ENCODE data around the gene ATP5F1D. TPM values are rescaled to one million over a fixed set of nuclear protein-coding genes. Genes with fewer than 3 reads are reported as not detected.
"Not testable (repeated sequence)": the region's sequence is repeated elsewhere in the genome, so short reads cannot be mapped to it uniquely, and the experiment has no call there.

The ATP5F1D gene
- 29.0 and 29.2 TPM in 2 replicates for total RNA-seq

- peak; percentile 82 for DNase-seq (ENCODE audit: low read depth)
Measured at GRCh38 chr19:1241417-1242095, at the start of gene ATP5F1D. TSS of gene ATP5F1D (plus strand) at chr19:1241751. CDS start at chr19:1241851, 100 bp downstream.

DNA sequence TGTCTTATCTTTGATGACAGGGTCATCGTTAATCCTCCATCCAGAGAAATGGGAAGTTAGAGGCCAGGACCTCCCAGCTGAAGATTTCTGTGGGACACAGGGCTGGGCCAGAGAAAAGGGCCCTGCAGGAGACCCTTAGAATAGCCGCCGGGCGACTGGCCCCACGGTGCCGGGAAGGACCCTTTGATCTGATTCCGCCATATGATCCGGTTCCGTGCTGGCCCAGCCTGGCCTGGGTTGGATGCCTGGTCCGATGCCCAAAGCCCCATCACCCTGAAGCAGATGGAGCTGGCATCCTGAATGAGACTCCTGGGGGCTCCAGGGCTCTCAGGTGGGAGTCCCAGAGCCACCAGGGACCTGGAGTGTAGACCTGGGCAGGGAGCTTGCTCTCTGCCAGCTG, 42.0 kb upstream of the ATP5F1D start:
- no peak for DNase-seq (ENCODE audit: low read depth)

DNA sequence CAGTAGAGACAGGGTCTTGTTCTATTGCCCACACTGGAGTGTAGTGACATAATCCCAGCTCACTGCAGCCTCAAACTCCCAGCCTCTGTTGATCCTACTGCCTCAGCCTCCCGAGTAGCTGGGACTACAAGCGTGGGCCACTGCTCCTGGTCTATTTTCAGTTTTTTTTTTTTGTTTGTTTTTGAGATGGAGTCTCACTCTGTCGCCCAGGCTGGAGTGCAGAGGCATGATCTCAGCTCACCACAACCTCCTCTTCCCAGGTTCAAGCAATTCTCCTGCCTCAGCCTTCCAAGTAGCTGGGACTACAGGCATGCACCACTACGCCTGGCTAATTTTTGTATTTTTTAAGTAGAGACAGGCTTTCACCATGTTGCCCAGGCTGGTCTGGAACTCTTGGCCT, 40.9 kb upstream of the ATP5F1D start:
- DNase-seq (ENCODE audit: low read depth): not testable (repeated sequence)

- peak; percentile 78 for DNase-seq (ENCODE audit: low read depth)
Measured at GRCh38 chr19:1205114-1206099, 36.1 kb upstream of the ATP5F1D start, which contains the start of gene STK11. TSS of gene STK11 (plus strand) at chr19:1205778. CDS start at chr19:1206914, 1,136 bp downstream.

- DNase-seq (ENCODE audit: low read depth): no peak
Measured at GRCh38 chr19:1206150-1206863, 35.2 kb upstream of the ATP5F1D start.

- DNase-seq (ENCODE audit: low read depth): no peak
Measured at GRCh38 chr19:1206864-1207450, 34.6 kb upstream of the ATP5F1D start.

- not testable (repeated sequence) for DNase-seq (ENCODE audit: low read depth)
Measured at GRCh38 chr19:1208830-1209229, 32.7 kb upstream of the ATP5F1D start.

GRCh38 chr19:1210227-1210538, 31.4 kb upstream of the ATP5F1D start:
- no peak for DNase-seq (ENCODE audit: low read depth)

DNA sequence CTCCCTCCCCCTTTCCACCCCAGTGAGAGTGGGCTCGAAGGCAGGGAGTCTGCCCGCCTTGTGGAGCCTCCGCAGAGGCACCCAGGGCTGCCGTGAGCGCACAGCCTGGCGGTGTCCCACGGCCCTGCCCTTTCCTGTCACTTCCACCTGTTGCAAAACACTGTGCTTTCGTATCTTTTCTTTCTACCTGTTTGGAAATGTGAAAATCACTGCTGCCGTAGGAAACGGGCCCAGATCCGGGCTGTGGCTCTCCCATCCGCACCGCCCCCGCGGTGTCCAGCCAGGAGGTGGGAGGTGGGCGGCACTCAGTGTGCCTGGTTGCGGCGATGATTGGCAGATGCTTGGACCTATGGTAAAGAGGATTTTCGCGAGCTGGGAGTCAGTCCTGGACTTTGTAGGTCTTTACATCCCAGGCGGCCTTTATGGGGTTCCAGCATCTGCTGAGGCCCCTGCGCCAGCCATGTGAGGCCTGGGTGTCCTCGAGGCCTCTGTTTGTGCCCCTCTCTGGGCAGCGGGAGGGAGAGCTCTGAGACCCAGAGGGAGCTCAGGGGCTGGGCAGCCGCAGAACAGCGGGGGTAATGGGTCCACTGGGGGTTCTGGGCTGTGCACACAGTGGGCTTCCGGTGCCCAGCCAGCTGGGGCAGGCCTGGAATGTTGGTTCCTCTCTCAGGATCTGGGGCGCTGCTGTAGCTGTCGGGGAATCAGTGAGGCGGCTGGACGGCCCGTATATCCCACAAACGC, 29.9 kb upstream of the ATP5F1D start:
- no peak for DNase-seq (ENCODE audit: low read depth)

DNA sequence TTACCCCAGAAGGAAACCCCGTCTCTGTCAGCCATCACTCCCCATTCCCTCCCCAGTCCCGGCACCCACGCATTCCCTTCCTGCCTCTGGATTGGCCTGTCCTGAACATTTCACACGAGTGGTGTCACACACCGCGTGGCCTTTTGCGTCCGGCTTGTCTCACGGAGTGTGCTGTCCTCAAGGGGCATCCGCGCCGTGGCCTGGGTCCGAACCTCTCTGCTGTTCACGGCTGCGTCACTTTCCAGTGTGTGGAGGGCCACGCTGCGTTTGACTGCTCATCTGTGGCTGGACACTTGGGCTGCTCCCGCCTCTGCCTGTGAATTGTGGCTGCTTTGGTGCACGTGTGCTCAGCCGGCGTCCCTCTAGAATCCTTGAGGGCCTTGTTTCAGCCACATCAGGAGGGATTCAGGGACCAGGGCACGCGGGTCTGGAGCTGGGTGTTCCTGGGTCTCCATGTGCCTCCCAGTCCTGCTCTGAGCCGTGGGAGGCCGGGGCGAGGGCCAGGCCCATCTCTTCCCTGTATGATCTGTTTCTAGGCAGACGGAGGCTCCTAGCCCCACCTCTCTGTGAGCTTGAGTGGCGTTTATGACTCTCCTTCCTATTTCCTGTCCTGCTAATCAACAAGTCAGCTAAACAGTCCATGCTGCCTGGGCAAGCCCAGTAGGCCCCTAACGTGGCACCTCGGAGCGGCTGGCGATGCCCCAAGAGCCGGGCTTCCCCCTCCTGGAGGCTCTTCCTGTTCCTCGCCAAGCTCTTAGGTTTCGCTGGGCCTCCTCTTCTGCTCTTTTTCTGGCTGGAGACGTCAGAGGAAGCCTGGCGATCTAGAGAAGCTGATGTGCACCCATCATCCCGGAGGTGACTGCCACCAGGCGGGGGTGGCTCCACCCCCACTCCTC, 27.9 kb upstream of the ATP5F1D start:
- peak; percentile 66 for DNase-seq (ENCODE audit: low read depth)

- no peak for DNase-seq (ENCODE audit: low read depth)
Measured at GRCh38 chr19:1214299-1214861, 27.2 kb upstream of the ATP5F1D start.

DNA sequence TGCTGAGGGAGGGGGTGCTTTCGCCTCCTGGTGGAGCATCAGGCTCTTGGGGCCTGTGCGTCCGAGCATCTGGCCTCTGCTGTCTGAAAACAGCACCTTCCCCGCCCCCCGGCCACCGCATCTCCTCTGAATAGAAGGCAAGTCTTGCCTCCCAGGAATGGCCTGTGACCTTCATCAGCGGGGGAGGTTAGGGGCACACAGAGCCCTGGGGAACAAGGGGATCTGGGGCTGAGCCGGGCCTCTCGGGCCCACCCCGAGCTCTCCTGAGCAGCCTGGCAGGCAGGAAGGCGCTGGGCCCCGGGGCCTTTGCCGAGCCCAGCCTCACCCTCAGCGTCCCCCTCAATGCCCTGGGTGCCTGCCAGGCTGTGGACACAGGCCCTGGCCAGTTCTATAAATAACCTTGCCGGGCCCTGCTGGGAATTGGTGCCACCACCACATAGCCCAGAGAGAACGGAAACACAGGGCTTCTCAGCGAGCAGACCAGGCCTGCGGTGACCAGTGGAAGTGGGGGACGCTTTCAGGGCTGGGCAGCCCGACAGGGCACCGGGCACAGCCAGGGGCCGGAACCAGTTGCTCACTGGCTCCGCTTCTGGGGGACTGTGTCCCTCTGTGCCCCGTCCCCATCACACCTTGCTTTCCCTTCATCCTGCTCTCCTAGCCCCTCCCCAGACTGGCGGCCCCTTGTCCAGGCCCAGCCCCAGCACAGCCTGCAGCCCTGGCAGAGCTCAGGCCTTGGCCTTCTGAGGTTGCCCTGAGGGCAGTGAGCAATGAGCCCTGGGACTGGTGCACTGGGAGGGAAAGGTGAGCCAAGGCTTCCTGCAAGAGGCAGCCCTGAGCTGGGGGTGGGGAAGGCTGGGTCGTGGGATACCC, 26.5 kb upstream of the ATP5F1D start:
- DNase-seq (ENCODE audit: low read depth): peak; percentile 48

DNA sequence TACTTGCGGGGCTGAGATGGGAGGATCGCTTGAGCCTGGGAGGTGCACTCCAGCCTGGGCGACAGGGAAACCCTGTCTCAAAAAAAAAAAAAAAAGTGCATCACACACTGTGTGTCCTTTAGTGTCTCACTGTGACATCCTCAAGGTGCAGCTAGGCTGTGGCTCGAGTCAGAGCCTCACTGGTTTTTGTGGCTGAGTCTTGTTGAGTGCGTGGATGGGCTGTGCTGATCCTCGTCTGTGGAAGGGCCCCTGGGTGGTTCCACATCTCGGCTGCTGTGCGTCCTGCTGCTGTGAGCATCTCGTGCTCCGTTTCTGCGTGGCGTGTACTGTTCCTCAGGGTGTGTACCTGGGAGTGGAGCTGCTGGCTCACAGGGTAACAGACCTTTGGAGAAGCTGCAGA, 24.8 kb upstream of the ATP5F1D start:
- no peak for DNase-seq (ENCODE audit: low read depth)

DNA sequence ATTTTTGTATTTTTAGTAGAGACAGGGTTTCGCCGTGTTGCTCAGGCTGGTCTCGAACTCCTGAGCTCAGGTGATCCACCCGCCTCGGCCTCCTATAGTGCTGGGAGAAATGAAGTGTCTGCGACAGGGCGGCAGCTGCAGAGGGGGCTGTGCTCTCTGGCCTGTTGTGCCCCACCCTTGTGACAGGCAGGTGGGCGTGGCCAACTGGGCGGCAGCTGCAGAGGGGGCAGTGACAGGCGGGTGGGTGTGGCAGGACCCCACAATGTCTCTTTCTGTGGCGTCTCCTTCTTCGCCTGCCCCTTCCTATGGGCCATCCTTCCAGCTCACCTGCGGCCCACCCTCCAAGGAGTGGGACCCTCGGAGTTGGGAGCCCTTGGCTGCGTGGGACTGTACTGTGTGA, 24.2 kb upstream of the ATP5F1D start:
- DNase-seq (ENCODE audit: low read depth): no peak

DNA sequence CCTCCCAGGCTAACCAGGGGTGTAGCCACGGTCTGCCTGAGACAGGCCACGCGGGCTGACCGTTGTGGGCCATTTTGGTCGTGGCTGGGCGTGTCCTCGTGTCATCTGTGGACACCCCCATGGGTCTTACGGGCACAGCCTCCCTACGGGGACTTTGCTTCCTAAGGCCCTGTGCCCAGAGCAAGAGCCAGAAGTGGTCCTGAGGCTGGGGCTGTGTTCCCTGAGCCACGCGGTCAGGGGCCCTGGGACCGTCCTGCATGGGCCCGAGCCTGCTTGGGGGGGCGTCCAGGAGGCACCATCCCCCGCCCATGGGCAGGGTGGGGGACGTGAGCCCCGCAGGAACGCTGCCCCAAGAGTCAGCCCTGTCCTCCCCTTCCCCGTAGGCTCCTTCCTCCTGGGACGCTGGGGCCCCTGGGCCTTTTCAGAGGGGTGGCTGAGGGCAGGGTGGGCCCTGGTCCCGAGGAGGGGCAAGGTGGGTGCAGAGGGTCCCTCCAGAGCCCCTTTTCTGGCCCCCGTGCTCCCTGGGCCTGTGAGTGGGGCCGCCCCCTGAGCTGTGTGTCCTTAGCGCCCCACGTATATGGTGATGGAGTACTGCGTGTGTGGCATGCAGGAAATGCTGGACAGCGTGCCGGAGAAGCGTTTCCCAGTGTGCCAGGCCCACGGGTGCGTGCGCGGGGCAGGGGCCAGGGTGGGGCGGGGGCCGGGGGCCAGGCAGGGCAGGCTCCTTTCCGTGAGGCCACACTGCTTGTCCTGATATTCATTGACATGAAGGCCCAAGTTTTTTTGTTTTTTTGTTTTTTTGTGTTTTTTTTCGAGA, 22.6 kb upstream of the ATP5F1D start:
- no peak for DNase-seq (ENCODE audit: low read depth)

- no peak for DNase-seq (ENCODE audit: low read depth)
Measured at GRCh38 chr19:1219786-1220476, 21.6 kb upstream of the ATP5F1D start.

DNA sequence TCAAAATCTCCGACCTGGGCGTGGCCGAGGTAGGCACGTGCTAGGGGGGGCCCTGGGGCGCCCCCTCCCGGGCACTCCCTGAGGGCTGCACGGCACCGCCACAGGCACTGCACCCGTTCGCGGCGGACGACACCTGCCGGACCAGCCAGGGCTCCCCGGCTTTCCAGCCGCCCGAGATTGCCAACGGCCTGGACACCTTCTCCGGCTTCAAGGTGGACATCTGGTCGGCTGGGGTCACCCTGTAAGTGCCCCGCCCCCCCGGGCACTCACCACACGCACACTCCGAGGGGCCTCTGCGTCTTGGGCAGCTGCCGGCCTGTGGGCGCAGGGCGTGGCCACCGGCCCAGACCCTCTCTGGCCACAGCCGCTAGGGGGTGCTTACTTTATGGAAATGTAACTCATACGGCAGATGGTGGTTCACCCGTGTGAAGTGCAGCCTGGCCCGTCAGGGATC, 21.0 kb upstream of the ATP5F1D start:
- no peak for DNase-seq (ENCODE audit: low read depth)

Measured in renal cortical epithelial cell (primary cell).